Measurements from ENCODE around the gene C1orf87. TPM values are rescaled to one million over a fixed set of nuclear protein-coding genes. Genes with fewer than 3 reads are reported as not detected.

Gene C1orf87
- total and polyA plus RNA-seq, 10 donors, result not detected

DNA sequence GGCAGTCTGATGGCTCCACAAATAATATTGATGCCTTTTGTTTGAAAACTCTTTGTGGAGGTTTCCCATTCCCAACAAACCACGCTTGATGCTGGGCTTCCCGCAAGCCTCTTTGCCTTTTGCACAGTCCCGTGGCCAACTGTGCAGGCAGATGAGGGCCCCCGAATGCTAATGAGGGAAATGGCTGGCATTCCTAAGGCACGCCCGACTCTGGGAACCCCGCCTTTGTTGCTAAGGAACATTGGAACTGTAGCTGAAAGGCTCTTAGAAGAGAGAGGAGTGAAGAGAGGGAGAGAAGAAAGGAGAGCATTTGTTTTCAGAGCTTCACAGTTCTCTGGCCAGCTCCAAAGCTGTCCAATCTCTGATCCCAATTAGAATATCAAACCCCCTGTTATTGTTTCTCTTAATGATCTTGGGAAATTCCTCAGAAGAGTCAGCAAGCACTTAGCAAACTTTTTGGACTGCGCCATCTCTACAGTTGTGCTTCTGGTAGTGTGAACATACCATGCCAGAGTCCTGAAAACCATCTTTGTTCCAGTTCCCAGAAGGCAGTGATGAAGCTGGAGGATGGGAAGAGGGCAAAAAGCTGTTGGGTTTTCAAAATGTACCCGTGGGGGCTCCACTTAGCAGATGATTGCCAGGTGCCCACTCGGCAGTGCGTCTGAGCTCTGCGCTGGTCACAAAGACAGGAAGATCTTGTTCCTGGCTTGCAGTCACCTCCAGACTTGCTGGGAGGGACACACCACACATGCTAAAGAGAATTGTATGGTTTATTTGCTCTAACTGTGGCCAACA is 86.9 kb downstream of the C1orf87 start:
- H3K27ac ChIP-seq, result no peak overlapping the region
- H3K4me1 ChIP-seq, result no peaks in the 10 kb centered on the region
- TF ChIP-seq POLR2AphosphoS5 (IDR thresholded peaks at IDR 0.05) (no peak), POLR2A (IDR thresholded peaks at IDR 0.05) (no peak)
- TF ChIP-seq, protein P1, sequence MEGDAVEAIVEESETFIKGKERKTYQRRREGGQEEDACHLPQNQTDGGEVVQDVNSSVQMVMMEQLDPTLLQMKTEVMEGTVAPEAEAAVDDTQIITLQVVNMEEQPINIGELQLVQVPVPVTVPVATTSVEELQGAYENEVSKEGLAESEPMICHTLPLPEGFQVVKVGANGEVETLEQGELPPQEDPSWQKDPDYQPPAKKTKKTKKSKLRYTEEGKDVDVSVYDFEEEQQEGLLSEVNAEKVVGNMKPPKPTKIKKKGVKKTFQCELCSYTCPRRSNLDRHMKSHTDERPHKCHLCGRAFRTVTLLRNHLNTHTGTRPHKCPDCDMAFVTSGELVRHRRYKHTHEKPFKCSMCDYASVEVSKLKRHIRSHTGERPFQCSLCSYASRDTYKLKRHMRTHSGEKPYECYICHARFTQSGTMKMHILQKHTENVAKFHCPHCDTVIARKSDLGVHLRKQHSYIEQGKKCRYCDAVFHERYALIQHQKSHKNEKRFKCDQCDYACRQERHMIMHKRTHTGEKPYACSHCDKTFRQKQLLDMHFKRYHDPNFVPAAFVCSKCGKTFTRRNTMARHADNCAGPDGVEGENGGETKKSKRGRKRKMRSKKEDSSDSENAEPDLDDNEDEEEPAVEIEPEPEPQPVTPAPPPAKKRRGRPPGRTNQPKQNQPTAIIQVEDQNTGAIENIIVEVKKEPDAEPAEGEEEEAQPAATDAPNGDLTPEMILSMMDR (IDR thresholded peaks at IDR 0.05 in 8 of 11, conservative IDR thresholded peaks at IDR 0.05 in 3 of 11), result no peak
- H3K27me3 ChIP-seq (replicated peaks in 1 of 7), result peaks cover 0 to 12% (median 0%) of the 10 kb centered on the region in 7 donors
- no peak for DNase-seq
- no peaks in the 10 kb centered on the region for H3K9me3 ChIP-seq
- intact Hi-C loops (cut with DNase I; ENCODE audit: low total_unique reads), result no loop called here
- no peaks in the 10 kb centered on the region for H3K36me3 ChIP-seq
- H3K4me3 ChIP-seq, result no peak overlapping the region
- 70 to 82% (median 74%) methylated on average over 11 to 12 of the region's 12 CpGs for WGBS, 5 donors

DNA sequence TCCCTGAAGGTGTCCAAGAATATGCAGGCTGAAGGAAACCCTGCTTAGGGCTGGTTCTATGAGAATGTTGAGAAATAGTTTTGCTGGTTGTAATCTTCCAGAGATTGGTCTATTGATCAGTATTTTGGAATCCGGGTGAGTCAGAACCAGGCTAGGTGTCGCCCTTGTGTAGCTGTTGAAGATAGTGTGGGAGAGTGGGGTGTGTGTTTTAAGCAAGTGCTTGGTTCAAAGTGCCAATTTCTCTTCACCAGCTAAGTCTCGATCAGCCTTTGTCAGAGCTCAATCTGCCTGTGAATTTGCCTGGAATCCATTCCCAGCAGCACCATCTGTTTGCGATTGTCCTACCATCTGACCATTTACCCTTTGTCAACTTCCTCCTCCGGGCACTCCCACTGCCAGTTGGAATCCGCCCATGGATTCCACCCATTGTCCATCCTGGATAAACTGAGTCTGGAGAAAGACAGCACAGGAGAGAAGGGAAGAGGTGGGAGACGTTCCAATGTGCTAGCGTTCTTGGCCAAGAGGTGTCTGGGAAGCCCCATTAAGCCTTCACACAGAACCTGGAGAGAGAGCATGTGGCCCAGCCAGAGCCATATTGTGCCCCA is 87.6 kb downstream of the C1orf87 start:
- H3K9me3 ChIP-seq, result no peaks in the 10 kb centered on the region
- H3K4me3 ChIP-seq, result no peak overlapping the region
- H3K27ac ChIP-seq, result no peak overlapping the region
- TF ChIP-seq, protein P1 (IDR thresholded peaks at IDR 0.05 in 8 of 11, conservative IDR thresholded peaks at IDR 0.05 in 3 of 11), result no peak
- TF ChIP-seq POLR2A (IDR thresholded peaks at IDR 0.05) (no peak), POLR2AphosphoS5 (IDR thresholded peaks at IDR 0.05) (no peak)
- no peaks in the 10 kb centered on the region for H3K4me1 ChIP-seq
- no peaks in the 10 kb centered on the region for H3K36me3 ChIP-seq
- no peak for DNase-seq
- WGBS, 5 donors, result 84 to 92% (median 89%) methylated on average over 8 of the region's 8 CpGs
- intact Hi-C loops (cut with DNase I; ENCODE audit: low total_unique reads), result no loop called here
- peaks cover 0 to 12% (median 0%) of the 10 kb centered on the region in 7 donors for H3K27me3 ChIP-seq (replicated peaks in 1 of 7)

DNA sequence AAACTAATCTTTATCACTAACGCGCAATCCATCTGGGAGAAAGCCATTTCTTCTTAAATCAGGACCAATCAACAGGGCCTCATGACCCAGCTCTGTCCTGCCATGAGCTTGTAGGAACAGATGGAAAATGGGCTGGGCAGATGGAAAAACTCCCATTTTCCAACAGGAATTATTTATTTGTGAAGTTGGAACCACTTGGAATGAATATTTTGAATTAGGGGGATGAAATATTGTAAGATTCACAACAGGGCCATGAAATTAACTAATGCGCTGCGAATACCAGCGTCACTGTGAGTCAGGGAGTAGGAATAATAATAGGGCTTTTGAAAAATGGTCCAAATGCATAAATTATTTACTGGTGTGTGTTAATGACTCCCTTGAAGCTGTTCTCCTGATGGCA is 93.9 kb downstream of the C1orf87 start:
- Histone ChIP-seq H3K36me3 (no peaks in the 10 kb centered on the region), H3K9me3 (no peaks in the 10 kb centered on the region), H3K4me1 (peaks cover 0 to 9% (median 7%) of the 10 kb centered on the region in 6 donors), H3K4me3 (no peak overlapping the region), H3K27me3 (replicated peaks in 1 of 7) (peaks cover 0 to 21% (median 4%) of the 10 kb centered on the region in 7 donors), H3K27ac (no peak overlapping the region)
- intact Hi-C loops (cut with DNase I; ENCODE audit: low total_unique reads), result loop anchor here (5.0 to 10.0 kb wide), 3 partner anchors 1065 to 1873 kb away; no protein-coding TSS in a partner anchor
- WGBS, 5 donors, result 85 to 98% (median 96%) methylated on average over 5 of the region's 5 CpGs
- no peak for DNase-seq
- no peak for TF ChIP-seq POLR2A (IDR thresholded peaks at IDR 0.05)
- TF ChIP-seq, protein P1 (IDR thresholded peaks at IDR 0.05 in 8 of 11, conservative IDR thresholded peaks at IDR 0.05 in 3 of 11), result no peak
- no peak for TF ChIP-seq POLR2AphosphoS5 (IDR thresholded peaks at IDR 0.05)

DNA sequence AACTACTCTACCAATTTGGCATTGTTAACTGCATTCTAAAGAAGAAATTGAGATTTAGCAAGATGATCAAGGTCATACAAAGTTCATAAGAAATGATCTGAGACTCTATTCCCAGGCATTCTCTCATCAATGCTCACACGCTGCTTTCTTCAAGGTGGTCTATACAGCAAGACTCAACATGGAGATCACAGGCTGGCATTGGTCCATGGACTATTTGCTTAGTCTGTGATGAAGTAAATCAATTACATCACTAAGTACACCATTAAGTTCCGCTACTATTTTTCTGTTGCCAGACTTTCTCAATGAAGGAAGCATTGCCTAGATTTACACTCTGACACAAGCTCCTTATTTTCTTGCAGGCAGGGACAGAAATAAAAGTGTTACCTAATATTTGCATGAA is 95.1 kb downstream of the C1orf87 start:
- Histone ChIP-seq H3K27ac (no peak overlapping the region), H3K27me3 (replicated peaks in 1 of 7) (peaks cover 0 to 21% (median 4%) of the 10 kb centered on the region in 7 donors), H3K9me3 (no peaks in the 10 kb centered on the region), H3K36me3 (no peaks in the 10 kb centered on the region), H3K4me3 (no peak overlapping the region), H3K4me1 (peaks cover 0 to 9% (median 7%) of the 10 kb centered on the region in 6 donors)
- intact Hi-C loops (cut with DNase I; ENCODE audit: low total_unique reads), result loop anchor here (5.0 to 10.0 kb wide), 3 partner anchors 1066 to 1874 kb away; no protein-coding TSS in a partner anchor
- TF ChIP-seq, protein P1 (IDR thresholded peaks at IDR 0.05 in 8 of 11, conservative IDR thresholded peaks at IDR 0.05 in 3 of 11), result no peak
- TF ChIP-seq POLR2AphosphoS5 (IDR thresholded peaks at IDR 0.05), result no peak
- TF ChIP-seq POLR2A (IDR thresholded peaks at IDR 0.05), result no peak
- DNase-seq, result no peak
- 81 to 93% (median 87%) methylated on average over 2 of the region's 2 CpGs for WGBS, 5 donors

Data from spleen (tissue), 11 donors.